ENCODE data around the gene GLB1L2. TPM values are rescaled to one million over a fixed set of nuclear protein-coding genes. Genes with fewer than 3 reads are reported as not detected.

GLB1L2 gene
- total RNA-seq, 1 donor from 2014 or later = 0.30 TPM

DNA sequence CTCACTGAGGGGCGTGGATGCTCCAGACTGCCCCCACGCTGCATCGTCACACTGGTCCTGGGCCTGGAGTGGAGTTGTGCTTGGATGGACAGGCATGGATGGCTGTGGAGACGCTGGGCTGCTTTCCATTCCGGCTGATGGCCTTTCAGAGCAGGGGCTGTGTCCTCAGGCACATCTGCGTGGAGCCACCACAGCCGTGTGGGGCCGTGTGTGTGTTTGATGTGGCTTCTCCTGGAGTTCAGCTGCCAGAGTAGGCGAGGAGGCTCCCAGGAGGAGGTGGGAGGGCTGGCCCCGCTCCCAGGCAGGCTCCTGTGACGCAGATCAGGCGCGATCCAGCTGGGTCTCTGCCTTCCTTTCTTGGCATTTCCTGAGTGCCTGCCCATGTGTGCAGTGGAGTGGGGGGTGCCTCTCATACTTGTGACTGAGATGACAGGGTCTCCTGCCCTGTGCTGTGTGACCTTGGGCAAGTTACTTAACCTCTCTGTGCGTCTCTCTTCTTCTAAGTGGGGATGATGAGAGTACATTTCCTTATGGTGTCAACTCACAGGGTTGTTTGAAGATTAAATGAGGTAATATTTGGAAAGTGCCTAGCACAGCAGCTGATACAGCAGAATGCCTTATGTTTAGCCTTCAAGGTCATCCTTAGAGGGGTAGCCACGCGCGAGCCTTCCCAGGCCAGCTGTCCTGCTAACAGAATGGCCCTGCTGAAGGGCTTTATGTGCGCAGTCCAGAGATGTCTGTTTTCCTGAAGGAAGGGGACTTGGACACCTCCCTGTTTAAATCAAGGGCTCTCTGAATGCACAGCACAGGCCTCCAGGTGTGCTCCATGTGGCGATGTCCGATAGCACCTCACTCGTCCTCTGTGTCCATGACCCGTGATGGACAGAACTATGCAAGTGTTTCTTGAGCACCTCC is 33.5 kb downstream of the GLB1L2 start:
- Histone ChIP-seq H3K4me1 (no peaks in the 10 kb centered on the region), H3K36me3 (no peaks in the 10 kb centered on the region), H3K9me3 (replicated peaks) (no peaks in the 10 kb centered on the region), H3K27me3 (ENCODE audit: low read depth) (peaks cover 56% of the 10 kb centered on the region), H3K4me3 (no peak overlapping the region), H3K27ac (replicated peaks) (no peak overlapping the region)
- no peak for DNase-seq
- TF ChIP-seq, protein P1, sequence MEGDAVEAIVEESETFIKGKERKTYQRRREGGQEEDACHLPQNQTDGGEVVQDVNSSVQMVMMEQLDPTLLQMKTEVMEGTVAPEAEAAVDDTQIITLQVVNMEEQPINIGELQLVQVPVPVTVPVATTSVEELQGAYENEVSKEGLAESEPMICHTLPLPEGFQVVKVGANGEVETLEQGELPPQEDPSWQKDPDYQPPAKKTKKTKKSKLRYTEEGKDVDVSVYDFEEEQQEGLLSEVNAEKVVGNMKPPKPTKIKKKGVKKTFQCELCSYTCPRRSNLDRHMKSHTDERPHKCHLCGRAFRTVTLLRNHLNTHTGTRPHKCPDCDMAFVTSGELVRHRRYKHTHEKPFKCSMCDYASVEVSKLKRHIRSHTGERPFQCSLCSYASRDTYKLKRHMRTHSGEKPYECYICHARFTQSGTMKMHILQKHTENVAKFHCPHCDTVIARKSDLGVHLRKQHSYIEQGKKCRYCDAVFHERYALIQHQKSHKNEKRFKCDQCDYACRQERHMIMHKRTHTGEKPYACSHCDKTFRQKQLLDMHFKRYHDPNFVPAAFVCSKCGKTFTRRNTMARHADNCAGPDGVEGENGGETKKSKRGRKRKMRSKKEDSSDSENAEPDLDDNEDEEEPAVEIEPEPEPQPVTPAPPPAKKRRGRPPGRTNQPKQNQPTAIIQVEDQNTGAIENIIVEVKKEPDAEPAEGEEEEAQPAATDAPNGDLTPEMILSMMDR (IDR thresholded peaks at IDR 0.05; ENCODE audit: borderline replicate concordance) = no peak
- intact Hi-C loops (cut with micrococcal nuclease) = no loop called here

DNA sequence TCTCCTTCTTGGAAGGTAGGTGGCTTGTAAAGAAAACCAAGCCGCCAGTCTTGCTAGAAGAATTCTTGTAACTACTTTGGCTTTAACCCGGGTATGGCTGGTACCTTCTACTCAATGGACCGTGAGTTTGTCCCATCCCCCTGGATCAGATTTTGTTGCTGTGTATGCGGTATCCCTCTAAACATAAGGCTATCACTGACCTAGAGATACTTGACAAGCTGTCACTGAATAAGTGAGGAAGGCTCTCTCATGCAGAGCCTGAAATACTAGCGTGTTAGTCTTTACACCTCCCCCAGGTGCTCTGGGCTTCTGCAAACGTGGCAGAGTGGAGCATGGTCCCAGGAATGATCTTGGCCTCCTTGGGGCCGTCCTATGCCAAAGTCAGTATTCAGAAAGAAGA is 34.5 kb downstream of the GLB1L2 start:
- DNase-seq = no peak
- TF ChIP-seq, protein P1 (IDR thresholded peaks at IDR 0.05; ENCODE audit: borderline replicate concordance) = no peak
- Histone ChIP-seq H3K36me3 (no peaks in the 10 kb centered on the region), H3K4me1 (no peaks in the 10 kb centered on the region), H3K27ac (replicated peaks) (no peak overlapping the region), H3K9me3 (replicated peaks) (no peaks in the 10 kb centered on the region), H3K4me3 (no peak overlapping the region), H3K27me3 (ENCODE audit: low read depth) (peaks cover 56% of the 10 kb centered on the region)
- intact Hi-C loops (cut with micrococcal nuclease) = no loop called here

DNA sequence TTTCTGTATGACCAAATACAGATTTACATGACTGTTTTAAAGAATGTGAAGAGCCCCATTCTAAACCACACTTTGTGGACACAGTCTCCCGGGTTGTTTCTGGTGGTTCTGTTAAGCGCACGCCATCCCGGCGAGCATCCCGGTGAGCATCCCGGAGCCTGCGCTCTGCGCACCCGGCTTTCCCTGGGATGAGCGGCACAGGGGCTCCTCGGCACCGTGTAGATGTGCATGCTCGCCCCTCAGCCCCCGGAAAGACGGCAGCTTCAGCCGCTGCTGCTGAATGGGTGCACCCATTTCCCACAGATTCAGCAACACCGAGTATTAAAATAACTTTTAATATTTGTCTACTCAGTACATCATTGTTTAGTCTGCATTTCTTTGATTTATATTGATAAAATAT is 36.0 kb downstream of the GLB1L2 start:
- TF ChIP-seq, protein P1 (IDR thresholded peaks at IDR 0.05; ENCODE audit: borderline replicate concordance) = no peak
- H3K27me3 ChIP-seq (ENCODE audit: low read depth) = peaks cover 56% of the 10 kb centered on the region
- intact Hi-C loops (cut with micrococcal nuclease) = no loop called here
- H3K27ac ChIP-seq (replicated peaks) = no peak overlapping the region
- no peak for DNase-seq
- no peaks in the 10 kb centered on the region for H3K4me1 ChIP-seq
- no peaks in the 10 kb centered on the region for H3K9me3 ChIP-seq (replicated peaks)
- H3K36me3 ChIP-seq = no peaks in the 10 kb centered on the region
- no peak overlapping the region for H3K4me3 ChIP-seq

DNA sequence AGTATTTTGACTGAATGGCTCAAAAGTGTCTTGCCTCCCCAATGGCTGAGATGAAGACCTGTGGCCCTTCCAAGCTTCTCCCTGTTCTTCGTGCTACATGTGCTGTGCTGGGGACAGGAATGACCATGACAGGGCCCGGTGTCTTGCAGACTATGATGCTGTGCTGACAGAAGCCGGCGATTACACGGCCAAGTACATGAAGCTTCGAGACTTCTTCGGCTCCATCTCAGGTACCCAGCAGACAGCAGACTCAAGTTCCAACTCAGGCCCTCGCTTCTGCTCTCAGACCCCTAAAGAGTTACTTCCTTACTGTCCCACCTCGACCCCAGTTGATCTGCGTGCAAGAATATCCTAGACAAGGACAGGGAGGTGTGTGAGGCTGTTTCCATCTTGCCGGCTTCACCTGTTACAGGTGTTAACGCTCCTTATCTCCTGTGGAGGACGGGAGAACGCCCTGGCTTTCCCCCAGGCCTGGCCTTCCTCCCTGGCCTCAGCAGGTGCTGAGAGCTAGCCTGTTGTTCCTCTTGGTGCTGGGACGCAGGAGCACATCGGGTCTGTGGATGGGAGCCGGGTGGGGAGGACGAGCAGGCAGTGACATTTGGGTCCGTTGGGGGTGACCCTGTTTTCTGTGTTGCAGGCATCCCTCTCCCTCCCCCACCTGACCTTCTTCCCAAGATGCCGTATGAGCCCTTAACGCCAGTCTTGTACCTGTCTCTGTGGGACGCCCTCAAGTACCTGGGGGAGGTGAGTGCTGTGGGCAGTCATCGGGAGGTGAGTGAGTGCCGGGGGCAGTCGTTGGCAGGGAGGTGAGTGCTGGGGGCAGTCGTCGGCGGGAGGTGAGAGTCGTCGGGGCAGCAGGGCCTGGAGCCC is 38.1 kb downstream of the GLB1L2 start:
- no peak overlapping the region for H3K27ac ChIP-seq (replicated peaks)
- no peaks in the 10 kb centered on the region for H3K9me3 ChIP-seq (replicated peaks)
- no peaks in the 10 kb centered on the region for H3K36me3 ChIP-seq
- H3K4me3 ChIP-seq = no peak overlapping the region
- TF ChIP-seq, protein P1 (IDR thresholded peaks at IDR 0.05; ENCODE audit: borderline replicate concordance) = no peak
- H3K4me1 ChIP-seq = no peaks in the 10 kb centered on the region
- intact Hi-C loops (cut with micrococcal nuclease) = no loop called here
- H3K27me3 ChIP-seq (ENCODE audit: low read depth) = peaks cover 51% of the 10 kb centered on the region
- DNase-seq = no peak

DNA sequence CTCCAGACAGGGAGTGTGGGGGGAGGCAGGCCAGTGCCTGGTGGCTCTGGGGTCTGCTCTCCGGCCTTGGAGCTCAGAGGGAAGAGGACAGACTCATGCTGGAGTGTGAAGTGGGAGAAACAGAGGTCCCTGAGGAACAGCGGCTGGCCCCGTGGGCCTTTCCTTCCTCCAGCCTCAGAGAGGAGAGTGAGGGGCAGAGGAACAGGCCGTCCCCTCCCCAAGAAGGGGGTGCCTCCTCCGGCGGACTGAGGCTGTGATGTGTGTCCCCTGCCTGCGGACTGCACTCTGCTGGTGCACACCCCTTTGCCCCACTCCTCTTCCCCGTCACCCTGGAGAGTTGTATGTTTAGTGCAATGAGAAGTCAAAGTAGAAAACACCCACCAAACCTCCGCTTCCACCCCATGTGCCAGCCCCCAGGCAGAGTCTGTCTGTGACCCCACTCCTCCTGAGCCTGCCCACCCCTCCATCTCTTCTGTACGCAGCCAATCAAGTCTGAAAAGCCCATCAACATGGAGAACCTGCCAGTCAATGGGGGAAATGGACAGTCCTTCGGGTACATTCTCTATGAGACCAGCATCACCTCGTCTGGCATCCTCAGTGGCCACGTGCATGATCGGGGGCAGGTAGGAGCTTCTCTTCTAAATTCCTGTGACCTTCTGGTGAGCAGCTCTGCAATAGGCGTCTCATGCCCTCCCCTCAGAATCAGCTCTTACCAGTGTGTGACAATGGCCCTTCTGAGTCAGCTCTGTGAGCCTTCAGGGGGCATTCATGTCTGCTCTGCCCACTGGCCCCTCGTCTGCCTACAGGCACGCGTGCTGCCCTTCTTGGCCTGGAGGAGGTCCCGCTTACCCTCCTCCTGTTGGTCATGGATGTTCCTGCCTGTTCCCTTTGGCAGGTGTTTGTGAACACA is 39.0 kb downstream of the GLB1L2 start:
- H3K27ac ChIP-seq (replicated peaks) = no peak overlapping the region
- no peaks in the 10 kb centered on the region for H3K9me3 ChIP-seq (replicated peaks)
- intact Hi-C loops (cut with micrococcal nuclease) = no loop called here
- peaks cover 52% of the 10 kb centered on the region for H3K27me3 ChIP-seq (ENCODE audit: low read depth)
- no peak for DNase-seq
- TF ChIP-seq, protein P1 (IDR thresholded peaks at IDR 0.05; ENCODE audit: borderline replicate concordance) = no peak
- no peak overlapping the region for H3K4me3 ChIP-seq
- H3K36me3 ChIP-seq = no peaks in the 10 kb centered on the region
- H3K4me1 ChIP-seq = no peaks in the 10 kb centered on the region

All from left ventricle myocardium inferior (tissue), 1 donor.